Inferior parietal cortex (tissue), 1 donor: ENCODE measurements around the gene USP48.

Experiments
- DNase-seq: peaks from one replicate; pipeline ENCODE4 v3.0.0-alpha.2; 2016; ENCODE audit errors: extremely low spot score

The USP48 gene

GRCh38 chr1:21668951-21669257 is 114.0 kb downstream of the USP48 start:
- no peak for DNase-seq

GRCh38 chr1:21668232-21668950 is 114.6 kb downstream of the USP48 start:
- DNase-seq: no peak

GRCh38 chr1:21667348-21668231 is 115.4 kb downstream of the USP48 start:
- no peak for DNase-seq

GRCh38 chr1:21666576-21667320 is 116.2 kb downstream of the USP48 start:
- no peak for DNase-seq

GRCh38 chr1:21665711-21666575 is 117.0 kb downstream of the USP48 start:
- no peak for DNase-seq

GRCh38 chr1:21664806-21665588 is 118.0 kb downstream of the USP48 start:
- no peak for DNase-seq

GRCh38 chr1:21663951-21664805 is 118.8 kb downstream of the USP48 start:
- DNase-seq: no peak

GRCh38 chr1:21663248-21663950 is 119.5 kb downstream of the USP48 start:
- DNase-seq: no peak

GRCh38 chr1:21662426-21663247 is 120.3 kb downstream of the USP48 start:
- DNase-seq: no peak

GRCh38 chr1:21661886-21662285 is 121.1 kb downstream of the USP48 start:
- DNase-seq: no peak

- DNase-seq: no peak
Measured at GRCh38 chr1:21659924-21660326, 123.0 kb downstream of the USP48 start.

- DNase-seq: peak; percentile 78
Measured at GRCh38 chr1:21659099-21659923, 123.6 kb downstream of the USP48 start.

GRCh38 chr1:21657456-21658190 is 125.3 kb downstream of the USP48 start:
- no peak for DNase-seq

- DNase-seq: no peak
Measured at GRCh38 chr1:21655748-21656147, 127.2 kb downstream of the USP48 start.

GRCh38 chr1:21655259-21655658 is 127.7 kb downstream of the USP48 start:
- no peak for DNase-seq

GRCh38 chr1:21654209-21654608 is 128.7 kb downstream of the USP48 start:
- no peak for DNase-seq

GRCh38 chr1:21653744-21654100 is 129.2 kb downstream of the USP48 start:
- peak; percentile 75 for DNase-seq
